ENCODE data around the gene SHC4.

SHC4 gene, protein sequence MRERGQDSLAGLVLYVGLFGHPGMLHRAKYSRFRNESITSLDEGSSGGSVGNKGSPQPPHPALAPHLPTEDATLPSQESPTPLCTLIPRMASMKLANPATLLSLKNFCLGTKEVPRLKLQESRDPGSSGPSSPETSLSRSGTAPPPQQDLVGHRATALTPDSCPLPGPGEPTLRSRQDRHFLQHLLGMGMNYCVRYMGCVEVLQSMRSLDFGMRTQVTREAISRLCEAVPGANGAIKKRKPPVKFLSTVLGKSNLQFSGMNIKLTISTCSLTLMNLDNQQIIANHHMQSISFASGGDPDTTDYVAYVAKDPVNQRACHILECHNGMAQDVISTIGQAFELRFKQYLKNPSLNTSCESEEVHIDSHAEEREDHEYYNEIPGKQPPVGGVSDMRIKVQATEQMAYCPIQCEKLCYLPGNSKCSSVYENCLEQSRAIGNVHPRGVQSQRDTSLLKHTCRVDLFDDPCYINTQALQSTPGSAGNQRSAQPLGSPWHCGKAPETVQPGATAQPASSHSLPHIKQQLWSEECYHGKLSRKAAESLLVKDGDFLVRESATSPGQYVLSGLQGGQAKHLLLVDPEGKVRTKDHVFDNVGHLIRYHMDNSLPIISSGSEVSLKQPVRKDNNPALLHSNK

DNA sequence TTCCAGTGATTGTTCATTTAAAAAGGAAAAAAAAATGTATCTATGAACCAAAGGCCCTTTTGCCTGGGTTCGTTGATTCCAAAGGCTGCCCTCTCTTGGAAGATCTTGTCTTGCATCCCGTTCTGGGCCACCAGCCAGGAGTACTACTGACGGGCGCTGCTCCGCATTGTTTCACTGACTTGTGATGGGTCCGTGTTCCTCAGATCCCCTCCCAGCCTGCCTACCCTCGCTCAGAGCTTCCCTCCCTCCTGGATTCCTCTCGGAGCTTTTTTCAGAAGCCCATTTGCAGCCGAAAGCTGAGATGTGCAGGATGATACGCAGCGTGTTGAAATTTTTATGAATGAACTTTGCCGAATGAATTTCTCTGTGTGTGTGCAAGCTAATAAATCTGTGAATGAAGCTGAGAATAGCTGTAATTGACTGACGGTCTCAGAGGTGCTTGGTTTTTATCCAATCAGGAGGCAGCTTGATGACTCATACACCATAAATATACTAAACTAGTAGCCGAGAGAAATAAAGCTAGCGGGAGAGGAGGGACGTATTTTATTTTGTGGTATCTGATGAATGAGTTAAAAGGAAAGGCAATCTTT lies at the start of gene SHC4:
TSS of gene SHC4 (minus strand) at position 396 of the 590 bp plus-strand sequence. CDS start 904 bp downstream, outside the sequence.
- in situ Hi-C loops (cut with MboI; ENCODE audit: low sequenced_read_pairs, unreplicated experiment) = loop anchor here (25.0 kb wide), 1 partner anchor 601 kb away; no protein-coding TSS in a partner anchor
- peak; percentile 73 for DNase-seq (ENCODE audit: low spot score)
- TF ChIP-seq, protein P1, sequence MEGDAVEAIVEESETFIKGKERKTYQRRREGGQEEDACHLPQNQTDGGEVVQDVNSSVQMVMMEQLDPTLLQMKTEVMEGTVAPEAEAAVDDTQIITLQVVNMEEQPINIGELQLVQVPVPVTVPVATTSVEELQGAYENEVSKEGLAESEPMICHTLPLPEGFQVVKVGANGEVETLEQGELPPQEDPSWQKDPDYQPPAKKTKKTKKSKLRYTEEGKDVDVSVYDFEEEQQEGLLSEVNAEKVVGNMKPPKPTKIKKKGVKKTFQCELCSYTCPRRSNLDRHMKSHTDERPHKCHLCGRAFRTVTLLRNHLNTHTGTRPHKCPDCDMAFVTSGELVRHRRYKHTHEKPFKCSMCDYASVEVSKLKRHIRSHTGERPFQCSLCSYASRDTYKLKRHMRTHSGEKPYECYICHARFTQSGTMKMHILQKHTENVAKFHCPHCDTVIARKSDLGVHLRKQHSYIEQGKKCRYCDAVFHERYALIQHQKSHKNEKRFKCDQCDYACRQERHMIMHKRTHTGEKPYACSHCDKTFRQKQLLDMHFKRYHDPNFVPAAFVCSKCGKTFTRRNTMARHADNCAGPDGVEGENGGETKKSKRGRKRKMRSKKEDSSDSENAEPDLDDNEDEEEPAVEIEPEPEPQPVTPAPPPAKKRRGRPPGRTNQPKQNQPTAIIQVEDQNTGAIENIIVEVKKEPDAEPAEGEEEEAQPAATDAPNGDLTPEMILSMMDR (IDR thresholded peaks at IDR 0.05; ENCODE audit: borderline replicate concordance, control extremely low read depth, extremely low read depth, insufficient read depth, missing control alignments) = no peak

DNA sequence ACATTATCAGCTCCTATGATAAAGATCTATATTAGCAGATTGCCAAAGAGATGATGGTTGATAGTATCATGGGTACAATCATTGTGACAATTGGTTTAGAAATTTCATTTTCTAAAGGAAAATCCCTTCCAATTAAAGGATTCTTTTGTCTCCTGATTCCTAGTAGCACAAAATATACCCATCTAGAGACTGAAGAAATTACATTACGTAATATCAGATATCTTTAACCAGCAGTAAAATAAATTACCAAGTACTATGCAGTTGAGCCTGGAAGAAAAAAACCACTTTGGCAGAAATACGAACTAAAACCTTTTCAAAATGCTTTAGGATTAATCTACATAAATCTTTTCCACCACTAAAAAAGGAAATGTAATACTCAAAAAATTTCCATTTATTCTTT lies 35.6 kb upstream of the SHC4 start:
- no peak for DNase-seq (ENCODE audit: low spot score)
- in situ Hi-C loops (cut with MboI; ENCODE audit: low sequenced_read_pairs, unreplicated experiment) = no loop called here
- TF ChIP-seq, protein P1 (IDR thresholded peaks at IDR 0.05; ENCODE audit: borderline replicate concordance, control extremely low read depth, extremely low read depth, insufficient read depth, missing control alignments) = no peak

DNA sequence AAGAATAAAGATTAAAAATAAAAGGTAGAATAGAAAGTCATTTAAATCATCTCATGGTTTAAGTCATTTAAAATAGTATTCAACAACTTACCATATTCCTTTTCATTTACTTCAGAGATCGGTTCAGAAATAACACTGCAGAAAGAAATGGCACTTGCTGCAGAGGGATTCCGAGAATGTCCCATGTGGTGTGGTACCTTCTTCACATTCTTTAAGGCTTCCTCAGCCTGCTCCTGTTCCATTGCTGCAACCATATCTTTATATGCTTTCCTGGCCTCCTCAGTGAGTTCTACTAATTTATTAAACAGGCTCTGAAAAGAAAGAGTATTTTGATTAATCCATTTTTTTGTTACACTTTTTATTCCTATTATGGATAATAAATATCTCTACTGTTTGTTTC lies 32.6 kb upstream of the SHC4 start:
- in situ Hi-C loops (cut with MboI; ENCODE audit: low sequenced_read_pairs, unreplicated experiment) = no loop called here
- TF ChIP-seq, protein P1 (IDR thresholded peaks at IDR 0.05; ENCODE audit: borderline replicate concordance, control extremely low read depth, extremely low read depth, insufficient read depth, missing control alignments) = no peak
- DNase-seq (ENCODE audit: low spot score) = no peak

DNA sequence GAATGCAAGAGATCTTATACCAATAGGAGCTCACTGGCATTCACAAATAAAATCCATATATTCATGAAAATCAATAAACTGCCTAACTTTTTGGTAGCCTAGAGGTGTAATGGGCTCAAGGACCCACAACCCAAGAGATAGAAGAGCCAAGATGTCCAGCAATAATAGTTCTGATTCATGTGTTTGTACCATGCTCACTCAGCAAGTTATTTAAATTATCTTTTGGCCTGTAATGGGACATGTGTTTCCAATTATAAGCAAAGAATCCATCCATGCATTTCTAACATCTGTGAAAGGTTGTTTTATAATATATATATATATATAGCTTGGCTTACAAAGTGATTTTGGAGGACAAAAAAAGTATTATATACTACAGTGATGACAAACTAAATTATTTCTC lies 29.7 kb upstream of the SHC4 start:
- DNase-seq (ENCODE audit: low spot score) = no peak
- in situ Hi-C loops (cut with MboI; ENCODE audit: low sequenced_read_pairs, unreplicated experiment) = no loop called here
- TF ChIP-seq, protein P1 (IDR thresholded peaks at IDR 0.05; ENCODE audit: borderline replicate concordance, control extremely low read depth, extremely low read depth, insufficient read depth, missing control alignments) = no peak

DNA sequence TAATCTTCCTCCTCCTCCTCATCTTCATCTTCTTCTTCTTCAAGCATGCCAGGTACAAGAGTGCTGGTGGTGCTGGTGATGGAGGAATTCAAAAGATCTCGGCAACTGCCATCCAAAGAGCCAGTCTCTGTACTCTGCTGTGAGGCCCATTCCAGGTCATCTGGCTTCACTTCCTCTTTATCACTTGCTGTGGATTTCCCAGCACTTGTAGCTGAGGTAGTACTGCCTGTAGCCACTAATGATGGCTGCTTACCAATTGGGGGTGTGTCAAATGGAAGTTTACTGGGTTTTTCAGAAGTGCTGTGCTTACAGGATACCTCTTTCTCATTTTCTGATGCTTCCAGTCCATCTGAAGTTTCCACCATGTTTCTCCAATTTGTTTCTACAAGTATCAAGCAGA lies 28.8 kb upstream of the SHC4 start:
- in situ Hi-C loops (cut with MboI; ENCODE audit: low sequenced_read_pairs, unreplicated experiment) = no loop called here
- peak; percentile 52 for DNase-seq (ENCODE audit: low spot score)
- TF ChIP-seq, protein P1 (IDR thresholded peaks at IDR 0.05; ENCODE audit: borderline replicate concordance, control extremely low read depth, extremely low read depth, insufficient read depth, missing control alignments) = no peak

DNA sequence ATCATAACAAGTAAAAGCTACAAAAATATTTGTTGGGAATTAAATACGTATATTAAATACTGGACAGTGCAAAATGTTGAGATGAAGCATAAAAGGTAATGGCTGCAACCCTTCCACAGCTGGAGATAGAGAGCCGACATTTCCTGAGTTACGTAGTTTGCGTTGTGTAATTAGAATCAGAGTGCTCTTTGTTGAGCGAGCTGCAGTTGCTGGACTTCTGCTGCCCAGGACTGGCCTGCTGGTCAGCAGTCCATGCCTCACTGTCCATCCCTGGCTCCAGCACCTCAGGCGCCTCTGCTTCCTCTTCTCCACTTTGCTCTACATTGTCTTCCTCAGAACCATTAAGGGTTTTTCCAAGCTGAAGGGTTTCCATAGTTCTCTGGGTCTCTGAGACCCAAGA lies 28.4 kb upstream of the SHC4 start:
- DNase-seq (ENCODE audit: low spot score) = no peak
- TF ChIP-seq, protein P1 (IDR thresholded peaks at IDR 0.05; ENCODE audit: borderline replicate concordance, control extremely low read depth, extremely low read depth, insufficient read depth, missing control alignments) = no peak
- in situ Hi-C loops (cut with MboI; ENCODE audit: low sequenced_read_pairs, unreplicated experiment) = no loop called here
